ENCODE data around the gene KRT4. TPM values are rescaled to one million over a fixed set of nuclear protein-coding genes. Genes with fewer than 3 reads are reported as not detected.

The KRT4 gene
- total and polyA plus RNA-seq, 2 donors: 6.3 TPM; not detected in 1

DNA sequence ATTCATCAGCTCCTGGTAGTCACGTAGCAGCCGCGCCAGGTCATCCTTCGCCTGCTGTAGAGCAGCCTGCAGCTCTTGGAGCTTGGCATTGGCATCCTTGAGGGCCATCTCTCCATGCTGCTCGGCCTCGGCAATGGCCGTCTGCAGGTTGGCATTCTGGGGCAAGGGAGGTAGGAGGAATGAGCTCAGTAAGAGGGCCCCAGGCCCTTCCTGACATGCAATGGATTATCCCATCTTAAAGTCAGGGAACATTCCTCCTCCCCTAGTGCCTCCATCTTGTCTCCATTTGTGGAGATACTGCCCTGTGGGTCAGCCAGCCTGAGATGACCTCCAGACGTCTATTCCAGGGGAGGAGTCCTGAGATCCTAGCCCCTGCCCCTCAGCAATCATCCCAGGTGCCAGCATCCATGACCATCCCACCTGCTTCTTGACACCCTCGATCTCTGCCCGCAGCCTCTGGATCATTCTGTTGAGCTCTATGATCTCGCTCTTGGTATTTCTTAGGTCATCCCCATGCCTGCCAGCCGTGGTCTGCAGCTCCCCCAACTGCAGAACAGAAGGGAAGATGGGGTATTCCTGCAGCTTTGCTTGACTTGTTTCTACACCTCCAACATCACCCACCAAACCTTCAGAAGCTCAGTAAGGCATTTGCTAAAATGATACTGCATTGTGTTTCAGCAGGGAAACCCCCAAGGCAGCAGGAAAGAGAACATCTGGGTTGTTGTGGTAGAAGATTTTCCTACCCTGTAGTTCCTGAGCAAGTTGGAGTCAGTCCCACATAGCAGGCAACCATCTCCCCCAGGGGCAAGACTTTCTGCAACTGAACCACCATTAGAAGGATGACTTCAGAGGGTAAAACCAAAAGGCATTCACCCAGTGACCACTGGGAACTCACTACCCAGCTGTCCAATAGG lies 22.4 kb downstream of the KRT4 start:
- H3K4me1 ChIP-seq (ENCODE audit: insufficient read depth): no peaks in the 10 kb centered on the region
- no peak overlapping the region for H3K27ac ChIP-seq (ENCODE audit: low read depth)
- no peak overlapping the region for H3K4me3 ChIP-seq (ENCODE audit: low read depth, low read length)
- DNase-seq (ENCODE audit: extremely low spot score): no peak
- no peaks in the 10 kb centered on the region for H3K36me3 ChIP-seq (ENCODE audit: insufficient read depth)
- 91% methylated on average over 12 of the region's 12 CpGs for WGBS

DNA sequence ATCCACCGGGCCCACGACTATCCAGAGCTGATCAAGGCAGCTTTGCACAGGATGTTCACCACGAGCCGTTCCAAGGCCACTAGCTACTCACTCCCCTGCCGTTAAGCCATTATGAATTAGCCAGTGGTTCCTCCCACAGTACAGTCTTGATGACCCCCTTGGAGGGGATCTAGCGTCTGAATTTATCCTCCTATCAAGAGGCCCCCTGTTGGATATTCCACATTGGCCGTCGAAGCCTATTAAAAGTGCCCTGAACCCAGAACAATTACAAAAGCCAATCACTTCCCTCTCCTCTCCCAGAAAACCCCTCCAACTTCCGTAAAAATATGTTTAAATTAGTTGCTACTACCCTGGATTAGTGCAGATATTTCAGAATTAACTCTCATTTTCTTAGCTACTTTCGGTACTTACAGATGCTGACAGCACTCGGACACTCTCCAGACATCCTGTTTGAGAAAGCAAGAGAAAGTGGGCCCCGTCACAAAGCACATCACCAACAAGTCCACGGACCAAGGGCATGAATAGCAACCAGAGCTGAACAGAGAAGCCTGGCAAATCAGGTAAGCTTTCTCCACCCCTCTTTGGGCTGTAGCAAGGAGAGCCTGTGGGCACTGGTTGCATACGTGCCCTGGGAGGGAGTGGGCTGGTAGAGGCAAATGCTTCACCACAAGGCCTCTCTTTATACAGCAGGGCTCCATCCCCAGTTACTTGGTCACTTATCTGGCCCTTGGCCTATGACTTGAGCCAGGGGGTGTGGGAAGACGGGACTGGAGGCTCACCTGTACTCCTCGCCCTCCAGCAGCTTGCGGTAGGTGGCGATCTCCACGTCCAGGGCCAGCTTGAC lies 23.3 kb downstream of the KRT4 start:
- no peaks in the 10 kb centered on the region for H3K4me1 ChIP-seq (ENCODE audit: insufficient read depth)
- WGBS: 66% methylated on average over 19 of the region's 19 CpGs
- no peak overlapping the region for H3K27ac ChIP-seq (ENCODE audit: low read depth)
- no peaks in the 10 kb centered on the region for H3K36me3 ChIP-seq (ENCODE audit: insufficient read depth)
- no peak overlapping the region for H3K4me3 ChIP-seq (ENCODE audit: low read depth, low read length)
- DNase-seq (ENCODE audit: extremely low spot score): no peak

DNA sequence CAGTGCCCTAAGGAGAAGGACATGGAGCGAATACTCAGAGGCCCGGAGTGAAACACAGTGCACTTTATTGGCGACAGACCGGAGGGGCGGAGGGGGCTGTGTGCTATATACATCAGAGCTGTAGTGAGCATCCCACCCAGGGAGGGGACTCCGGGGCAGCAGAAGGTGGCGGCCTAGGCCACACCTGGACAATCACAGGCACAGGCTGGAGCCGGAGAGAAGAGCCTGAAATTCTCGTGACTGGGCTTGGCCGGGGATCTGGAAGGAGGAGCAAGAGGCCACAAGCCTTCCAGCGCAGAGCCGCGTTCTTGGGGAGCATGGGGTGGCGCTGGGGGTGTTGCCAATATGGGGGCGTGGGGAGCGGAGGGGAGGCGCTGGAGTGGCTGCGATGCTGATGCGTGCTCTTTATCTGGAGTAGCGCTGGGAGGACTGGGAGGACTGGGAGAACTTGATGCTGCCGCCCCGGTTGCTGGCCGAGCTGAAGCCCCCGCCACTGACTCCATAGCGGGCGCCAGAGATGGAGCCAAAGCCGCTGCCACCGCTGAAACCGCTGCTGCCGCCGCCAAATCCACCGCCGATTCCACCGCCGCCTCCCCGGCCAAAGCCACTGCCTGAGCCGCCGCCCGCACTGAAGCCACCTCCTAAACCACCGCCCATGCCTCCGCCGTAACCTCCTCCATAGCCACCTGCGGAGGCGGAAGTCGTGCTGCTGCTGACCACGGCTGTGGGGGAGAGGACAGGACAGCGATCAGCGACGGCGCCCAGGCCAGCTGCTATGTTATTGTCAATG lies 24.1 kb downstream of the KRT4 start:
- no peaks in the 10 kb centered on the region for H3K36me3 ChIP-seq (ENCODE audit: insufficient read depth)
- 29% methylated on average over 50 of the region's 50 CpGs for WGBS
- H3K4me3 ChIP-seq (ENCODE audit: low read depth, low read length): no peak overlapping the region
- no peak for DNase-seq (ENCODE audit: extremely low spot score)
- no peak overlapping the region for H3K27ac ChIP-seq (ENCODE audit: low read depth)
- no peaks in the 10 kb centered on the region for H3K4me1 ChIP-seq (ENCODE audit: insufficient read depth)

DNA sequence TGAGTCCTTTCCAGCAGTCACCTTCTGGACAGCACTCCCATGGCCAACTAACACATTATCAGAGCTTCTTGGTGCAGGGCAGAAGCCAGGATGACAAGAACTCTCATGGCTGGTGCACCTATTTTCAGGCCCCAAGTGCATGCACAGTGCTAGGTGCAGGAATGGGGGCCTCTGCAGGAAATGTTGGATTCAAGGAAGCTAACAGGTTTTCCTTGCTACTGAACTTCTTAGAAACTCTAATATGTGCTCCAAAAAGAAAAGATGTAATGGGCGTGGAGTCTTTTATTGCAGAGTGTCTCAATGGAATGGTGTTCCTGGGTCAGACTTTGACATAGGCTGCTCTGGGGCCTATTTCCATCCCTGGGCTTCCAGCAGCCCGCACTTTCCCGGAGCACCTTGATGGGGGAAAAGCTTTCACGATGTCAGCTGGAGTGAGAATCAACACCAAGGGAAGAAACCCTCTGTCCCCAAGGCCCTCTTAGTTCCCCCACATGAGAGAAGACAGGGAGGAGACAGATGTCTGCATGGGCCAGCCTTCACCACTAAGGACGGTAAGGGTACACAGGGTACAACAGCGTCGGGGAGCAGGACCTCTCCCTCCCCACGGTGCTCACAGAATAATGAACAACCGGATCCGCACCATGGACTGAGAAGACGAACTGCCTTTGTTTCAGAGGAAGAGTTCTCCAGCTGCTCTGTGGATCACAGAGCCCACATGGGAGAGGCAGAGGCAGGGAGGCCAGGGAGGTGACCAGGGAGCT lies 24.9 kb downstream of the KRT4 start:
- no peaks in the 10 kb centered on the region for H3K4me1 ChIP-seq (ENCODE audit: insufficient read depth)
- H3K36me3 ChIP-seq (ENCODE audit: insufficient read depth): no peaks in the 10 kb centered on the region
- DNase-seq (ENCODE audit: extremely low spot score): no peak
- H3K4me3 ChIP-seq (ENCODE audit: low read depth, low read length): no peak overlapping the region
- H3K27ac ChIP-seq (ENCODE audit: low read depth): no peak overlapping the region
- 98% methylated on average over 11 of the region's 11 CpGs for WGBS

DNA sequence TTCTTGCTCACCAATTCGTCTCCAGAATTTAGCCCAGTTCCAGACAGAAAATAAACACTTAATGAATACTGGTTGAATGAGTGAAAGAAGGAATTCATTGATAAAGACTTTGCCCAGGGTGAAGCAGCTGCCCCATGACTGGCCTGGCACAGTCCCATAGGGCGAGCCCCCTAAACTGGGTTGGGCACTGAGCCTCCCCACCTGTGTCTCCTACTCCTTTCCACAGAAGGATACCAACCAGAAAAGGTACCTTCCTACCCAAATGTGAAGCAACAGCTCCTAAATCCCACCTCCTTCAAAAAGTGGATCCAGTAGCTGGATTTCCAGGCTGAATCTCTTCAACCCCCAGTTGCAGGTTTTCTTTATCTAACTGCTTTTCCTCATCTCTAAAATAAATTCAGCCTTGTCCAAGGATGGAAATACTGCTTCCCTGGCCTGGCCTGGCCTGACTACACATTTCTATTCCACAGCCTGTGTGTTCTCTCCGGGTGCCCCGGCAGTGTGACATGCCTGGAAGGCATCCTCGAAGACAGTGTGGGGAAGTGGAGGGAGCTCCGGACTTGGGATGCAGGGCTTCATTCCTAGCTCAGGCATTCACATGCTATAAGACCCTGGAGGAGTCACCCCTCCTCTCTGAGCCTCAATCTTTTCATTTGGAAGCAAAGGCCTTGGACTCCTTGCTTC lies 25.6 kb downstream of the KRT4 start:
- H3K4me1 ChIP-seq (ENCODE audit: insufficient read depth): no peaks in the 10 kb centered on the region
- WGBS: 71% methylated on average over 6 of the region's 6 CpGs
- no peak overlapping the region for H3K27ac ChIP-seq (ENCODE audit: low read depth)
- no peaks in the 10 kb centered on the region for H3K36me3 ChIP-seq (ENCODE audit: insufficient read depth)
- no peak overlapping the region for H3K4me3 ChIP-seq (ENCODE audit: low read depth, low read length)
- no peak for DNase-seq (ENCODE audit: extremely low spot score)

DNA sequence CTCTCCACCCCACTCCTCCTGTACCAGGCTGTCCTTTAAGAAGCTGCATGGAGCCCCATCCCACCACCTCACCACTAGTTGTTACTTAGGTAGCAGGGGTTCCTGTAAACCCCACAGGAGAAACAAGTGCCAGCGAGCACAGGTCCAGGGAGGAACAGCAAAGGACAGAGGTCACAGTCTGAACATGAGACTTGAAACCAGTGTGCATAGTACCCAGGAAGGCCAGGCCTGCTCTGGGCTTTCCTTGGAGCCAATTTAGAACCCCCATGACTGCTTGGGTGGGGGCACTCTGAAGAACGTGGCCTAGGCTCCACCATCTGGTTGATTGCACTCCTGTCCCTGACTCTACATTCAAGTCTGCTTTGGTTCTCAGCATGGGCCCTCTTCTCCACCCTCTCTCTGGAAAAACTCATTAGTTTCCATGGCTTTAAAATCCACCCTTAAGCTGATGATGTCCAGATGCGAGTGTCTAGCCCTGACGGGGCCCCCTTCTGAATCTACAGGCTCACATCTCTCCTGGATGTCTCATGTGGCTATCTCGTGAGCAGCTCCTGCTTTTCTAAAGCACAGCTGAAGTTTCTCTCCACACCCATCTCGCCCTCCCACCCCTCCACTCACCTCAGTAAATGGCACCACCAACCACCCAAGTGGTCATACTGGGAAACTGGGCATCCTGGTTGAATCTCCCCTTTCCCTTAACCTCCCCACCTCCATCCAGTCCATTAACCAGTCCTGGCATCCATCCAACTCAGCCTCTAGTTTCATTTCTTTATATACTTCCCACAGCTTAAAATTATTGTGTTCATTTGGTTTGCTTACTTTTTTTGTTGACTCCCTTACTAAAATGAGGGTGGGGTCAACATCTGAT lies 26.4 kb downstream of the KRT4 start:
- H3K4me1 ChIP-seq (ENCODE audit: insufficient read depth): no peaks in the 10 kb centered on the region
- no peaks in the 10 kb centered on the region for H3K36me3 ChIP-seq (ENCODE audit: insufficient read depth)
- DNase-seq (ENCODE audit: extremely low spot score): no peak
- WGBS: 72% methylated on average over 6 of the region's 6 CpGs
- H3K27ac ChIP-seq (ENCODE audit: low read depth): no peak overlapping the region
- H3K4me3 ChIP-seq (ENCODE audit: low read depth, low read length): no peak overlapping the region

DNA sequence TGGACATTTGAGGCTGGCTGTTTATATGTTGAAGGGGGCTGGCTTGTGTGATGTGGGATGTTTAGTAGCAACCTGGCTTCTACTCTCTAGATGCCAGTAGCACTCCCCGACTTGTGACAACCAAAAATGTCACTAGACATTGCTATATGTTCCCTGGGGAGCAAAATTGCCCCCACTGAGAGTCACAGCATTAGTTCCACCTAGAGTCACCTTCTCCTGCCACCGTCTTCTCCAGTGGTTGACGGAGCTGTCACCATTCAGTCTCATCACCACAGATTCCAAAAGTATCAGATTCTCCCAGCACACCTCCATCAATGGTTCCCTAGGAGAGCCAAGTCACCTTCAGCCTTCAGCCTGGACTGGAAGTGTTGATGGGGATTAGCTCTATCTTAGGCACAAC lies 29.0 kb downstream of the KRT4 start:
- no peaks in the 10 kb centered on the region for H3K4me1 ChIP-seq (ENCODE audit: insufficient read depth)
- H3K4me3 ChIP-seq (ENCODE audit: low read depth, low read length): no peak overlapping the region
- DNase-seq (ENCODE audit: extremely low spot score): no peak
- H3K36me3 ChIP-seq (ENCODE audit: insufficient read depth): no peaks in the 10 kb centered on the region
- 92% methylated on average over 3 of the region's 3 CpGs for WGBS
- H3K27ac ChIP-seq (ENCODE audit: low read depth): no peak overlapping the region

DNA sequence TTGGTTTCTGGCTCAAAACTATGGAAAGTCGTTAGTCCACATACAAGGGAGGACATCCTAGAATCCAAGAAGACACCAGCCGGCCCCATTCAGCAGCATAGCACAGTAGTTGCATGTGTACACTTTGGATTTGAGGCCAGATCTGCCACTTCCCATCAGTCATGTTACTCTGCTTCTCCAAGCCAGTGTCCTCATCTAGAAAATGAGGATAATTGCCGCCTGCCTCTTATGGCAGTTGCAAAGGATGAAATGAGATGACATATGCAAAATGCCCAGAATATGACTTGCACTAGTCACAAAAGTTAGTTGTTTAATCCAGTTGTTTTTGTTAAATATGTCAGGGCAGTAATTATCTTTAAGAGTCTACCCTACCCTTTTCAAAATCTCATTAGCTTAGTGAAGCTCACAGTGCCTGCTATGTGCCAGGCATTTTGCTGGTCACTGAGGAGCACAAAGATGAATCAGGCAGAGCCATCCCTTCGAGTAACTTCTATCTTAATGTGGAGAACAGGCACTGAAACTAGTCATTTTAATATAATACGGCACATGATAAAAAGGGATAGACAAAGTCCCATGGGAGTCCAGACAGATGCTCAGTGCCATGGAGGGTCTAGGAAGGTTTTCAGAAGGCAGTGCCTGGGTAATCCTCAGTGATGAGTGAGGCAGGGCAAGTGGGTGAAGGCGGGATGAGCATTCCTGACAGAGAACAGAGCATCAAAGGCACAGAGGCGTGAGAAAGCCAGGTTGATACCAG lies 30.2 kb downstream of the KRT4 start:
- WGBS: 87% methylated on average over 7 of the region's 7 CpGs
- H3K4me1 ChIP-seq (ENCODE audit: insufficient read depth): no peaks in the 10 kb centered on the region
- no peaks in the 10 kb centered on the region for H3K36me3 ChIP-seq (ENCODE audit: insufficient read depth)
- H3K27ac ChIP-seq (ENCODE audit: low read depth): no peak overlapping the region
- no peak overlapping the region for H3K4me3 ChIP-seq (ENCODE audit: low read depth, low read length)
- DNase-seq (ENCODE audit: extremely low spot score): no peak

DNA sequence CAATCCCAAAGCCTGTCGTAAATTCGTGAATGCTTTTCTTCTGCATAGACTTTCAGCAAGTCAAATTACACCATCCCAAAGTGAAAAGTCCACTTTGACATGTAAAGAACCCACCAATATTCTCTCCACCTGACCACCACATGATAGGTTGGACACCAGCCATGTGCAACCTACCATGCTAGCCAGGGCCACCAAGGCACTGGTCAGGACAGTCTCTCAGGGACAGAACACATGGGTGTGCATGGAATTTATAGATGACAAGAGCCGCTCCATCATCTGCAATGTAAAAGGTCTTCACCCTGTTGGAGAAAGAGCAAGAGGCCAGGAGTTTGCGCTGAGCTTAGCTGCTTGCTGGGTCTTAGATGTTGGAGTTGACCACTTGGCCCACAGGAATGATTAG lies 31.4 kb downstream of the KRT4 start:
- Histone ChIP-seq H3K27ac (ENCODE audit: low read depth) (no peak overlapping the region), H3K4me3 (ENCODE audit: low read depth, low read length) (no peak overlapping the region), H3K4me1 (ENCODE audit: insufficient read depth) (no peaks in the 10 kb centered on the region), H3K36me3 (ENCODE audit: insufficient read depth) (no peaks in the 10 kb centered on the region)
- 94% methylated on average over 4 of the region's 4 CpGs for WGBS
- DNase-seq (ENCODE audit: extremely low spot score): no peak

DNA sequence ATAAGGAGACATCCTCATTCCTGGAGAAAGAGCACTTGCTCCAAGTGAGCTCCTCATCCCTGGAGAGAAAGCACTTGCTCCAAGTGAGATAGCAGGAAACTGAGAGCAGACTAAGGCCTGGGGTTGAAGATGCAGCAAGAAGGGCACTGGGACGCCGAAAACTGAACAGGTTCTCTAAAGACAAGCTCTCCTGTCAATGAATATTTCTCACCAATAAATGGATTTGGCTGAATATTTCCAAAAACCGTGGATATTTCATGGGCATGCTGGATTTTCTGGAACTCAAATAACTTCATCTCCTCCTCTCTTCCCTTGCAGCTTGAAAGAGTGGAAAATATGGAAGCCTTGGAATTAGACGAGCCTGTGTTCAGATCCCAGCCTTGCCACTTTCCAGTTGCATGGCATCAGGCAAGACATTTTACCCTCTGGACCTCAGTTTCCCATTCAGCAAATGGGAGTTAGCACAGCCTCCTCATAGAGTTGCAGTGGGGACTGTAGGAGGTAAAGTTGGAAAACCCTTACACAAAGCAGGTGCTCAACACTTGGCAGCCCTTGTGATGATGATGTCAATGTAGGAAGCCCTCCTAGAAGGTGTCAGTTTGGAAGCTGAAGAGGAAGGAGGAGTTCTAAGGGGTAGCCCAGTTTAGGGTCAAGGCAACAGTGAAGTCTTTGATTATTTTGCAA lies 32.4 kb downstream of the KRT4 start:
- WGBS: 82% methylated on average over 4 of the region's 4 CpGs
- Histone ChIP-seq H3K27ac (ENCODE audit: low read depth) (no peak overlapping the region), H3K4me1 (ENCODE audit: insufficient read depth) (no peaks in the 10 kb centered on the region), H3K36me3 (ENCODE audit: insufficient read depth) (no peaks in the 10 kb centered on the region), H3K4me3 (ENCODE audit: low read depth, low read length) (no peak overlapping the region)
- DNase-seq (ENCODE audit: extremely low spot score): no peak

DNA sequence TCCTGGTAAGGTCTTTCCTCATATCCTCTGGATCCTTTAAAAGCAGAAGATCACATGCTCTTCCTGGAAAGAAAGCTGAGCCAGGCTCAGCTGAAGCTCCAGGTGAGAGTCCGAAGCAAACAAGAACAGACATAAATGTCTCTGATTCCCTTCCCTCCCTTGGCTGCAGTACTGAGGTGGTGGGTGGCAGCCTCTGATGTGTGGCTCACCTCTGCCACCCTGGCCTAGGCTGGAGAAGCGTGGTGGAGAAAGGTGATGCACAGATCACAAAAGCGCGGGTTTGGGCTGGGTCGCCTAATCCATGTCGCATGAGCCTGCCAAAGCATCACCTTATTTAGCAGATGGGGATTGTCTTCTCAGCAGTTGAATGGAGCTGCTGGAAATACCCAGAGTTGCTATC lies 34.0 kb downstream of the KRT4 start:
- Histone ChIP-seq H3K36me3 (ENCODE audit: insufficient read depth) (no peaks in the 10 kb centered on the region), H3K4me1 (ENCODE audit: insufficient read depth) (no peaks in the 10 kb centered on the region), H3K4me3 (ENCODE audit: low read depth, low read length) (no peak overlapping the region), H3K27ac (ENCODE audit: low read depth) (no peak overlapping the region)
- DNase-seq (ENCODE audit: extremely low spot score): no peak
- 70% methylated on average over 6 of the region's 6 CpGs for WGBS

Data from urinary bladder (tissue), 4 donors.